ENCODE results near the gene CINP.
"Not testable (repeated sequence)": the region's sequence is repeated elsewhere in the genome, so short reads cannot be mapped to it uniquely, and the experiment has no call there.

DNA sequence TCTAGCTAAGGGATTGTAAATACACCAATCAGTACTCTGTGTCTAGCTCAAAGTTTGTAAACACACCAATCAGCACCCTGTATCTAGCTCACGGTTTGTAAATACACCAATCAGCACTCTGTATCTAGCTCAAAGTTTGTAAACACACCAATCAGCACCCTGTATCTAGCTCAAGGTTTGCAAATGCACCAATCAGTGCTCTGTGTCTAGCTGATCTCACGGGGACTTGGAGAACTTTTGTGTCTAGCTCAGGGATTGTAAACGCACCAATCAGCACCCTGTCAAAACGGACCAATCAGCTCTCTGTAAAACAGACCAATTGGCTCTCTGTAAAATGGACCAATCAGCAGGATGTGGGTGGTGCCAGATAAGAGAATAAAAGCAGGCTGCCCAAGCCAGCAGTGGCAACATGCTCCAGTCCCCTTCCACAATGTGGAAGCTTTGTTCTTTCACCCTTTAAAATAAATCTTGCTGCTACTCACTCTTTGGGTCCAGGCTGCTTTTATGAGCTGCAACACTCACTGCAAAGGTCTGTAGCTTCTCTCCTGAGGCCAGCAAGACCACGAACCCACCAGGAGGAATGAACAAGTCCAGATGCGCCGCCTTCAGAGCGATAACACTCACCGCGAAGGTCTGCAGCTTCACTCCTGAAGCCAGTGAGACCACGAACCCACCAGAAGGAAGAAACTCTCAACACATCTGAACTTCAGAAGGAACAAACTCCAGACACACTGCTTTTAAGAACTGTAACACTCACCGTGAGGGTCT is 64.2 kb downstream of the CINP start:
- TF ChIP-seq, protein P1, sequence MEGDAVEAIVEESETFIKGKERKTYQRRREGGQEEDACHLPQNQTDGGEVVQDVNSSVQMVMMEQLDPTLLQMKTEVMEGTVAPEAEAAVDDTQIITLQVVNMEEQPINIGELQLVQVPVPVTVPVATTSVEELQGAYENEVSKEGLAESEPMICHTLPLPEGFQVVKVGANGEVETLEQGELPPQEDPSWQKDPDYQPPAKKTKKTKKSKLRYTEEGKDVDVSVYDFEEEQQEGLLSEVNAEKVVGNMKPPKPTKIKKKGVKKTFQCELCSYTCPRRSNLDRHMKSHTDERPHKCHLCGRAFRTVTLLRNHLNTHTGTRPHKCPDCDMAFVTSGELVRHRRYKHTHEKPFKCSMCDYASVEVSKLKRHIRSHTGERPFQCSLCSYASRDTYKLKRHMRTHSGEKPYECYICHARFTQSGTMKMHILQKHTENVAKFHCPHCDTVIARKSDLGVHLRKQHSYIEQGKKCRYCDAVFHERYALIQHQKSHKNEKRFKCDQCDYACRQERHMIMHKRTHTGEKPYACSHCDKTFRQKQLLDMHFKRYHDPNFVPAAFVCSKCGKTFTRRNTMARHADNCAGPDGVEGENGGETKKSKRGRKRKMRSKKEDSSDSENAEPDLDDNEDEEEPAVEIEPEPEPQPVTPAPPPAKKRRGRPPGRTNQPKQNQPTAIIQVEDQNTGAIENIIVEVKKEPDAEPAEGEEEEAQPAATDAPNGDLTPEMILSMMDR (conservative IDR thresholded peaks at IDR 0.05) = not testable (repeated sequence)
- TF ChIP-seq EZH2 (IDR thresholded peaks at IDR 0.05; ENCODE audit: low read depth) = not testable (repeated sequence)

Measured in PC-9 (cell line).